Activated CD8-positive, alpha-beta T cell treated with anti-CD3 and anti-CD28 coated beads, Interleukin-2, amount 10 ng/mL, durations not matched to agents 7 days and 5 days (primary cell): ENCODE results near the gene TNS1. TPM values are rescaled to one million over a fixed set of nuclear protein-coding genes. Genes with fewer than 3 reads are reported as not detected.

Experiments
- ATAC-seq: fragments of 150-1000 bp; cut with Tn5 transposase; one replicate; pipeline ENCODE4 v1.10.0; 2021; ENCODE audit warnings: moderate library complexity
- CTCF ChIA-PET: fragments of 350-600 bp; sonication (Branson Sonifier 250); formaldehyde crosslinking; loops from one replicate; lab custom pipeline; 2021; ENCODE audit warnings: antibody characterized with exemption; lab: Charles Lee
- POLR2A ChIA-PET: fragments of 350-600 bp; sonication (Branson Sonifier 250); formaldehyde crosslinking; loops from one replicate; lab custom pipeline; 2021; ENCODE audit warnings: antibody characterized with exemption; lab: Charles Lee
- DNase-seq: peaks from one replicate; pipeline ENCODE4 v3.0.0-alpha.2; 2020
- H3K27ac Mint-ChIP-seq: one replicate; pipeline ENCODE4 v1.8.0; 2021; ENCODE audit warnings: mild to moderate bottlenecking, mixed read lengths
- H3K27me3 Mint-ChIP-seq: one replicate; pipeline ENCODE4 v1.8.0; 2021; ENCODE audit warnings: low read depth, mixed read lengths
- H3K36me3 Mint-ChIP-seq: one replicate; pipeline ENCODE4 v1.8.0; 2021; ENCODE audit warnings: low read depth, mixed read lengths
- H3K4me1 Mint-ChIP-seq: one replicate; pipeline ENCODE4 v1.8.0; 2021; ENCODE audit warnings: low read depth, mixed read lengths
- H3K4me3 Mint-ChIP-seq: one replicate; pipeline ENCODE4 v1.8.0; 2021; ENCODE audit warnings: mild to moderate bottlenecking, mixed read lengths
- H3K9me3 Mint-ChIP-seq: one replicate; pipeline ENCODE4 v1.8.0; 2022; ENCODE audit warnings: mixed read lengths; ENCODE audit not compliant: insufficient read depth
- total RNA-seq, 2 experiments: library from RNA; stranded (reverse); gene quantifications; one replicate each; pipeline ENCODE4 v1.2.3, GENCODE V29; 2021

The TNS1 gene
- total RNA-seq, 2 experiments from 2014 or later: 28.9 to 29.8 TPM

DNA sequence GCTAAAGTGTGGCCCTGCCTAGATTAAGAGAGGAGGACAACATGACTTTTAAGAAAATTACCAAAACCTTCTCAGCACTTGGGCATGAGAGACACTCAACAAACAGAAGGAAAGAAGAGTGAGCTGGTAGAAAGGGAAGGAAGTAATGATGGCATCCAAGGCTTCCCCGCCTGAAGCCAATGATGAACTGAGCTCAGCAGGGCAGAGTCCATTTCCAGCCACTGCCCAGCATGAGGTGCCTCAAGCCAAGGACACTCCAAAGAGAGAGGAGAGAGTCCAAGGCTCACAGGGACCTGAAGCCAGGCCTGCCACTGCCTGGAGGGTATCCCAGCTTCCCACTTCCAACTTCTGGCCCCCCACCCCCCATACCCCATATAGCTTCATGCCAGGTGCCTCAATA, 9.5 kb upstream of the TNS1 start:
- ChIA-PET CTCF (interaction anchor here (1.4 kb wide), 1 partner anchor 25 kb away, joined by 3 read pairs; no protein-coding TSS in a partner anchor), POLR2A (interaction anchor here (1.1 kb wide), 1 partner anchor 12 kb away, joined by 3 read pairs; no protein-coding TSS in a partner anchor)
- Mint-ChIP-seq H3K4me3 (no peak overlapping the region), H3K27ac (no peak overlapping the region), H3K36me3 (no peaks in the 10 kb centered on the region), H3K27me3 (peaks cover 35% of the 10 kb centered on the region), H3K4me1 (peaks cover 10% of the 10 kb centered on the region), H3K9me3 (no peaks in the 10 kb centered on the region)
- no peak for DNase-seq
- ATAC-seq: no peak

DNA sequence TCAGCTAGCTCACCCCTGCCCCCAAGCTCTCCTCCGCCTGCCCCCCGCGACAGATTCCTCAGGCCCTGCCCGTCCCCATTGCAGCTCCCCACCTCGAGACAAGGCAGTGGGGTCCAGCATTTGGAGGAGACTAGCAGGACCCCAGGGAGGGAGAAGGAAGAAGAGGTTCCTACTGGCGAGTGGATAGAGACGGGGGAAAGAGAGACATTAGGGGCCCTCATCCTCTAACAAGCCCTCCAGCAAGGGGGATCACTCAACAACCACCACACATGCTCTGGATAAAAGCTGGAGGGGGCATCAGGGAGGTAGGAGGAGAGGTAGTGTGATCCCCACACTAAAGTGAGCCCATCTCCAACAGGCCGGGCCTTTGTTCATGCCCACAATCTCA, 8.9 kb upstream of the TNS1 start:
- Mint-ChIP-seq H3K4me1 (peaks cover 10% of the 10 kb centered on the region), H3K27me3 (peaks cover 37% of the 10 kb centered on the region), H3K4me3 (no peak overlapping the region), H3K27ac (no peak overlapping the region), H3K9me3 (no peaks in the 10 kb centered on the region), H3K36me3 (no peaks in the 10 kb centered on the region)
- DNase-seq (no peak), ATAC-seq (no peak)
- CTCF ChIA-PET: interaction anchor here (1.0 to 1.4 kb wide), 2 partner anchors 22 to 24 kb away, joined by 3 read pairs; no protein-coding TSS in a partner anchor
- POLR2A ChIA-PET: interaction anchor here (1.1 kb wide), 1 partner anchor 12 kb away, joined by 3 read pairs; no protein-coding TSS in a partner anchor

DNA sequence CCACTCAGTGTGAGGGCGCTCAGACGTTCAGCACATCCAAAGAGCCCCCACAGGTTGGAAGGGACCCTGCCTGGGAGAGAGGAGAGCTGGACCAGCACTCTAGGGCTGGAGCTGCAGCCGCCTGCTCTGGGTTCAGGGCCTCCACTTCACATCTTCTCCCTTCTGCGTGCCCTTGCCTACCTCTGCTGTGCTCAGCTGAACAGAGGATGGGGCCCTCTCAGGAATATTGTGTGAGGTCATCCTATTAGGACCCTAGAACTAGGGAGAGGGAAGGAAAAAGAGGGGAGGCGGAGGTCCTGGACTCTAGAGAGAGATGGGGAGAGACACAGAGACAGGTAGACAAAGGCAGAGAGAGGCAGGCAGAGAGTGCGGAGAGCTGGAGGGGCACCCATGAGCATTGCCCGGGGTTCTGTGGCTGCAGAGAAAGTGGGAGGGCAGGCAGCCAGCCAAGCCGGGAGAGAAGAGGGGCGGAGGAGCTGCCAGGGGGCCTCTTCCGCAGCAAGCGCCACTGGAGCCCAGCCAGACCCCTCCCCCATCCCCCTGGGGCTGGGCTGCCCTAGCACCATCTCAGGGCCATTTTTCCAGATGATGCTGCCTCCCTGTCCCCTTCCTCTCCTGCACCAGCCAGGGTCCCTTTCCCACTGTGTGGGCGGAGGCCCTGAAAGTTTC, 8.3 kb upstream of the TNS1 start:
- Mint-ChIP-seq H3K9me3 (no peaks in the 10 kb centered on the region), H3K4me1 (peaks cover 10% of the 10 kb centered on the region), H3K36me3 (no peaks in the 10 kb centered on the region), H3K27ac (no peak overlapping the region), H3K27me3 (peaks cover 40% of the 10 kb centered on the region), H3K4me3 (peak overlapping the region; percentile 34)
- DNase-seq: no peak
- ATAC-seq: no peak
- ChIA-PET POLR2A (interaction anchor here (1.1 kb wide), 1 partner anchor 11 kb away, joined by 3 read pairs; no protein-coding TSS in a partner anchor), CTCF (interaction anchor here (0.8 to 1.4 kb wide), 3 partner anchors 22 to 225 kb away, joined by 3 read pairs; no protein-coding TSS in a partner anchor)

DNA sequence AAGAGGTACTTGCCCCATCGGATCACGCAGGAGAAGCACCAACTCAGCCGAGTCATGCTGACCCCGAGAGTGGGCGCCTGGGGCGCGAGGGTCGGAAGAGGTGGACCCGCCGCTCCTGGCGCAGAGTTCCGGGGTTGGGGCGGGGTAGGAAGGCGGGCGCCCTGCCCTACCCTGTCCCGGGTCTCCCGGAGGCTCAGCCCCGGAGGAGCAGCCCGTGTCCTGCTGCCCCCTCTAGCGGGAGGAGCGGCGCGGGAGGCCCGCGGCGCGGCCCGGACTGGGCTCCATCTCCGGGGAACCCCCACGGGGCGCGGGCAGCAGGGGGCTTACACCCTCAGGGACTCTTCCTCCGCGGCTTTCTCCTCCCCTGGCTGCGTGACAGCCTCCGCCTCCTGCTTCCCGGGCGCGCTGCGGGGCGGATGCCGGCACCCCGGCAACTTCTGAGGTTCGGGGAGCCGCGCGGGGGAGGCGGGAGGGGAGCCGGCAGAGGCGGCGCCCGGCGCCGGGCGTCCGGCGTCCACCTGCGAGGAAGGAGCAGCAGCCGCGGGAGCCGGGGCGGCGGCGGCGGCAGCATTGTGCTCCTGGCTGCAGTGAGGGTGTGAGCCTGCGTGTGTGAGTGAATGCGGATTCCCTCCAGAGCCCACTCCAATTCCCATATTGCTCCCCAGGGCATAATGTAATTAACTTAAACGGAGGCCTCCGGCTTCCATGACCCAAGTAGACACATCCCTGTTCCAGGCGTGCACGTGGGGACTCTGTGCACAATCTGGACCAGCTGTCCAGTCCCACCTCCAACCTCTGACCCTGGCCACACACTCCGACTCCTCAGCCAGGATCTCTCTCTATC, 7.6 kb upstream of the TNS1 start:
- Mint-ChIP-seq H3K27me3 (peaks cover 40% of the 10 kb centered on the region), H3K27ac (no peak overlapping the region), H3K9me3 (no peaks in the 10 kb centered on the region), H3K4me1 (peaks cover 10% of the 10 kb centered on the region), H3K4me3 (peak overlapping the region; percentile 34), H3K36me3 (no peaks in the 10 kb centered on the region)
- CTCF ChIA-PET: interaction anchor here (0.8 kb wide), 1 partner anchor 224 kb away, joined by 3 read pairs; no protein-coding TSS in a partner anchor
- POLR2A ChIA-PET: no interaction called here
- ATAC-seq (peak; percentile 89), DNase-seq (peak; percentile 42)

DNA sequence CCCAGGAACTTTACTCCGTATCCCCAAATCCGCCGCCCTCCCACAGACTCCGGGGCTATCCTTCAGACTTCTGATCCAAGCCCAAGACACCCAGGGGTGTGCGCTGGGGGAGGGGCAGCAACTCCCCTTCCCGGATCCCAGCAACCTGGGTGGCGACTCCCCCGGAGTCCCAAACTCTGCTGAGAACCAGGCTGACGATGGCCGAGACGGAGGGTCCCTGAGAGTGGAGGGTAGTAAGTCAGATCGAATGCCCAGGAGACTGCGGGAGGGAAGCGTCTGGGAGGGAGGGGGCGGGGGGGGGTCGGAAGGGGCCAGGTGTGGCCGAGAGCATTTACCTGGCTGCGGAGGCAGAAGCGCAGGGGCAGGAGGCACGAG, 7.0 kb upstream of the TNS1 start:
- H3K4me1 Mint-ChIP-seq: peaks cover 10% of the 10 kb centered on the region
- H3K36me3 Mint-ChIP-seq: no peaks in the 10 kb centered on the region
- ATAC-seq (no peak), DNase-seq (no peak)
- peak overlapping the region; percentile 38 for H3K4me3 Mint-ChIP-seq
- peaks cover 40% of the 10 kb centered on the region for H3K27me3 Mint-ChIP-seq
- H3K27ac Mint-ChIP-seq: no peak overlapping the region
- H3K9me3 Mint-ChIP-seq: no peaks in the 10 kb centered on the region
- ChIA-PET CTCF (interaction anchor here (2.0 kb wide), 1 partner anchor 16 kb away, joined by 6 read pairs; no protein-coding TSS in a partner anchor), POLR2A (no interaction called here)

DNA sequence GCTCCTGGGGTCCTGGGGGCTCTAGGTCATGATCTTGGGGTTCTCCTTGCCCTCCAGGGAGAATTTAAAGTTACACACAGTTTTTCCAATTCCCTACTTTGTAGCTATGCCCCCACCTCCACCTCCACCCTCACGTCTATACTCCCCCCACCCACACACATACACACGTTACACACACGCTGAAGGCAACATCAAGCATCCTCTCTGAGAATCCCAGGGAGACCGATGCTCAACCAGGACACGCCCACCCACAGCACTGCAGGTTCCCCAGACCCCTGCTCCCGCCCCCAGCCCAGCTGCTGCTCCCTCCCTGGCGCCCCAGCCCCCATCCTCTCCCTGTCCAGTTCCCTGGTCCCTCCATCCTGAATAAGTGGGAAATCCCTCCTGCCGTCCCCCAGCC, 6.4 kb upstream of the TNS1 start:
- Mint-ChIP-seq H3K4me3 (peak overlapping the region; percentile 8), H3K27ac (no peak overlapping the region), H3K4me1 (peaks cover 10% of the 10 kb centered on the region), H3K27me3 (peaks cover 37% of the 10 kb centered on the region), H3K9me3 (no peaks in the 10 kb centered on the region), H3K36me3 (no peaks in the 10 kb centered on the region)
- DNase-seq (no peak), ATAC-seq (no peak)
- ChIA-PET CTCF (interaction anchor here (1.0 to 2.0 kb wide), 2 partner anchors 15 to 25 kb away, joined by 4 to 6 read pairs; no protein-coding TSS in a partner anchor), POLR2A (no interaction called here)

DNA sequence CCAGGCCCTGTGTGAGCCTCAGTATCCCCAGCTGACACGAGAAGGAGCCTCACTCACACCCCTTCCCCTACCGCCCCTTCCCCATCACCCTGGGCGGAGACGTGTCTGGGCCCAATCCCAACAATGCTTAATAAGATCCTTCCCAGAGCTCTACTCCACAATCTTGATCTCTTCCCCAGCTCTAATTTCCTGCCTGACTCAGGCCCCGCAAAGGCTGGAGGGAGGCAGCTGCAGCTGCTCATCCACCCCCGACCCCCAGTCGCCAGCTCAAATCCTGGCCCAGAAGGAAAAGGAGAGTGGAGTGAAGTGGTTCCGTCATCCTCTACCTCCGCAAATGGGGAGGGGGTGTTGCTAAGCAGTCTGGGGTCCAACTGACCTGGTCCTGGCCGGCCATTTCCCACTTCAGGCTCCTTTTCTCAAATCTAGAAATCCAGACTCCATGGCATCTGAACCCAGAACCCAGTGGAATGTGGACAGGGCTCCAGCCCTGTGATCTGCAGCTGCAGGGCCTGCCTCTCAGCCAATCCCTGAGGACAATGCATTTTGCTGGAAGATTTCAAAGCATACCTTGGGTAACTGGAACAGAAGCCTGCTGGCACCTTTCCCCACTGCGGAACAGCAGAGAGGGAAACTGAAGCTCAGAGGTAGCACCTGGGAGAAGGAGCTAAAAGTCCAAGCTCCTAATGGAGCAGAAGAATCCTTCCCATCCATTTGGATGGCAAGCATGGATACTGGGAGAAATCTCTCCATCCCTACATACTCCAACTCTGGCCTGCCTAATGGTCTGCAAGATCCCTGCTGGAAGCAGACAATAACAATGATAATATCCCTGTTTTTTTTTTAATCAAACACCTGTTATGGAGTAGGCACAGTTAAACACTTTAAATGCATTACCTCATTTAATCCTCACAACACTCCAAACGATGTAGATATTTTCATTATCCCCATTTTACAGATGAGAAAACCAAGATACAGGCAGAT, 5.6 kb upstream of the TNS1 start:
- DNase-seq: no peak
- no peak for ATAC-seq
- H3K4me3 Mint-ChIP-seq: no peak overlapping the region
- no peak overlapping the region for H3K27ac Mint-ChIP-seq
- ChIA-PET CTCF (interaction anchor here (0.8 to 2.0 kb wide), 4 partner anchors 14 to 222 kb away, joined by 3 to 6 read pairs (median 4); no protein-coding TSS in a partner anchor), POLR2A (interaction anchor here (0.9 kb wide), 1 partner anchor 33 kb away, joined by 3 read pairs; no protein-coding TSS in a partner anchor)
- H3K36me3 Mint-ChIP-seq: no peaks in the 10 kb centered on the region
- peaks cover 10% of the 10 kb centered on the region for H3K4me1 Mint-ChIP-seq
- no peaks in the 10 kb centered on the region for H3K9me3 Mint-ChIP-seq
- peaks cover 35% of the 10 kb centered on the region for H3K27me3 Mint-ChIP-seq

DNA sequence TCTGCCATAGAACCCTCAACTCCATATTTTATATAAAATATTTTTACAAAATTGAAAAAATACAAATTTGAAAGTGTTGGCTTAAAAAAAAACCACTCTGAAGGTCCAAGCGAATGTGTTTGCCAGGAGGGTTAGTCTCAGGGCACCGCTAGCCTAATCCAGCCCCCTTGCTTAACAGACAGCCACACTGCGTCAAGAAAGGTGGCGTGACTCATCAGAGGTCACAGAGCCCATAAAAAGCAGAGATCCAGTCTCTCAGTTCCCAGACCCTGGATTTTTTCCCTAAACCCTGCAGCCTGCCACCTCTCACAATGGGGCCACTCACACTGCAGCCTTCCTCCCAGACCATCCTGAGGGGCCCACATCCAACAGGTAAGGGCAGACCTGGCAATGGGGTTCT, 3.9 kb upstream of the TNS1 start:
- Mint-ChIP-seq H3K4me1 (peaks cover 10% of the 10 kb centered on the region), H3K4me3 (no peak overlapping the region), H3K27me3 (peaks cover 30% of the 10 kb centered on the region), H3K27ac (no peak overlapping the region), H3K36me3 (no peaks in the 10 kb centered on the region), H3K9me3 (no peaks in the 10 kb centered on the region)
- no peak for DNase-seq
- ChIA-PET POLR2A (no interaction called here), CTCF (interaction anchor here (1.5 kb wide), 1 partner anchor 13 kb away, joined by 5 read pairs; no protein-coding TSS in a partner anchor)
- ATAC-seq: no peak

DNA sequence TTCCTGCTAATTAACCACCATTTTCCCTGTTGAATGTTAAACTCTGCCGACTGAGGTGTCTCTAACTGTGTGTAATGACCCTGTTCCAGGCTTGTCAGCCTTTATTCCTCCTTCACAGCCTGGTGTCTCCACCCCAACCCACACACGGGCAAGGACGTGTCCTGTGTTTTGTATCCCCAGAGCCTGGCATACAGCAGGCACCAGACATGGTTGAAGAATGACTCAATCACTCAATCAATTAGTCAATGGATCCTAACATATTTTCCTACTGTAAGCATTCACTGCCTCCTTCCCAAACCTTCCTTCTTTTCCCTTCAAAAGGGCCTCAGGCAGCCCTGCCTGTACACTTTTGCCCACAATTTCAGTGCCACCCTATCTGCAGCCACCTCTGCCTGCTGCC, 2.7 kb upstream of the TNS1 start:
- no peaks in the 10 kb centered on the region for H3K36me3 Mint-ChIP-seq
- peaks cover 5% of the 10 kb centered on the region for H3K4me1 Mint-ChIP-seq
- no peak for DNase-seq
- no peak for ATAC-seq
- POLR2A ChIA-PET: no interaction called here
- CTCF ChIA-PET: interaction anchor here (0.9 kb wide), 1 partner anchor 220 kb away, joined by 3 read pairs; no protein-coding TSS in a partner anchor
- H3K27me3 Mint-ChIP-seq: peaks cover 18% of the 10 kb centered on the region
- H3K27ac Mint-ChIP-seq: no peak overlapping the region
- no peaks in the 10 kb centered on the region for H3K9me3 Mint-ChIP-seq
- H3K4me3 Mint-ChIP-seq: no peak overlapping the region

DNA sequence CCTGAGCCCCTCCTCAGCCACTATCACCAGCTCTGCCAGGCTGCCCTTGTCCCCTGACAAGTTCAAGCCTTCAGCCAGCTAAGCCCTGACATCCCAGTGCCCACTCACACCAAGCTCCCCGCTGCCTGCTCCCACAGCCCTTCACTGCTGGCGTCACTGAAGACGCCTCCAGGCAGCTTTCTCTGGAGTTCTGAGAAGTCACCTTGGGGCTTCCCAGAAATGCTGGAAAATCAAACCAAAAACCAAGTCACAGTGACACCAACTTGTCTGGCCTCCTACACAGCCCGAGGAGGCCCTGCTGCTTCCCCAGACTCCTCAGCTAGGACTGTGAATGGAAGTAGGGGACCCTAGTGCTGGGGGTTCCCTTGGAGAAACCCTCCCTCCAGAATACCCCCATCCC, 2.2 kb upstream of the TNS1 start:
- Mint-ChIP-seq H3K27ac (no peak overlapping the region), H3K9me3 (no peaks in the 10 kb centered on the region), H3K36me3 (no peaks in the 10 kb centered on the region), H3K4me3 (no peak overlapping the region), H3K4me1 (peaks cover 5% of the 10 kb centered on the region), H3K27me3 (peaks cover 21% of the 10 kb centered on the region)
- ChIA-PET POLR2A (no interaction called here), CTCF (interaction anchor here (0.9 kb wide), 1 partner anchor 219 kb away, joined by 3 read pairs; no protein-coding TSS in a partner anchor)
- DNase-seq (no peak), ATAC-seq (no peak)
